HG02884 (cell line): ENCODE results near the gene CABLES2.
"Not testable (repeated sequence)": the region's sequence is repeated elsewhere in the genome, so short reads cannot be mapped to it uniquely, and the experiment has no call there.

ENCODE experiments used
- ATAC-seq: cut with Tn5 transposase; IDR thresholded peaks from one replicate; pipeline ENCODE4 v1.9.1; 2021; ENCODE audit warnings: mild to moderate bottlenecking, moderate library complexity; ENCODE audit not compliant: unreplicated experiment

The CABLES2 gene

DNA sequence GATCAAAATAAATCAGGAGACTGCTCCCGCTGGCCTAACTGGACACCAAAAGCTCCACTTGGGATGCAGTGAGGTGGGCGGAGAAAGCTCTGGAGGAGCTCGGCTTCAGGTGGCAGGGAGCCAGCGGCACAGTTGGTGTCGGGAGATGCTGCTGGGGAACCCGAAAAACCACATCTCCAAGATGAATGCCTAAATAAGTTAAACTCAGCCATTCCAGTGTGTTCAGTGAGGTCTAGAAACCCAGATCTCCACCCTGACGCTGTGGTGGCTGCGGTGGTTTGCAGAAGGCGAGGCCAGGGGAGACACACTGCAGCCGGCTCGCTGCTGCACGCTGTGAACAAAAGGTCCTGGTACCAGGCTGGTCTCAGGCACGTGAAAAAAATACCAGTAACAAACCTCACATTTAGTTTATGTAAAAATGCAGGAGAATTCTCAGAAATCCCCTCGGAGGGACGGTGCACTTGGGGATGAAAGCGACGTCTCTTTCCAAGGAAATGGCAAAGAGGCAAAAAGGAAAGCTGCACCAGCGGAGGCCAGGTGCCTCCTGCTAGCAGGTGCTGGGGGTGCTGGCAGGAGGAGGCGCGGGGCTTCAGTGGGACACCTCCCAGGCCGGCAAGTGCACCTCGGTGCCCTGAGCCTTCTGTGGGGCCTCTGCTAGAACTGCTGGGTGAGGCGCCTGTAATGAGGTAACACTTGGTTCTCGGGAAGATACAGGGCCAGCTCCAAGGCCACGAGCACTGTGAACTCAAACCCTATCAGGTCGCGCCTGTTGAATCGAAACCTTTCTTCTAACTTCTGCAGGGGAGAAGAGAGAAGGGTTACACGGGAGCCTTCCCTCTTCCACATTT is 16.5 kb downstream of the CABLES2 start:
- no peak for ATAC-seq

DNA sequence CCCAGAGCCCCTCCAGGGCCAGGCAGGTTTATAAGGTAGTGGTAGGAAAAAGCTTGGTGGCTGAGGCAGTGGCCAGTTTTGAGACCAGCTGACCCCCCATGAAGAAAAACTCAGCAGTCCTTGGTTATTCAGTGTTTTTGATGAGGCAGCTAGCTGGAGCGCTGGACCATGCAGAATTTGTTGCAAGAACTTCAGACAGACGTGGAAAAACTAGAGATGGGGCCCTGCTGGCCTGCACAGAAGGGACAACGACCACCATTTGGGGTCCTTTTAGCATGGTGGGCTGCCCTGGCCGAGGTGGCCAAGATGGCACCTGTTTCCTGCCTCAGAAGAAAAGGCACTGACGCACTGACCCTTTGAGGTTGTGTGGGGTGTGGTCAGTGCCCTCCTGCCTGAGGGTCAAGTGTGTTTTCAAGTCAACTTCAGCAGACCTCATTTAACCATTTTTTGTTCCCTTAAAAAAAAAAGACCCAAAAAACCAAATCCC is 17.4 kb downstream of the CABLES2 start:
- no peak for ATAC-seq

DNA sequence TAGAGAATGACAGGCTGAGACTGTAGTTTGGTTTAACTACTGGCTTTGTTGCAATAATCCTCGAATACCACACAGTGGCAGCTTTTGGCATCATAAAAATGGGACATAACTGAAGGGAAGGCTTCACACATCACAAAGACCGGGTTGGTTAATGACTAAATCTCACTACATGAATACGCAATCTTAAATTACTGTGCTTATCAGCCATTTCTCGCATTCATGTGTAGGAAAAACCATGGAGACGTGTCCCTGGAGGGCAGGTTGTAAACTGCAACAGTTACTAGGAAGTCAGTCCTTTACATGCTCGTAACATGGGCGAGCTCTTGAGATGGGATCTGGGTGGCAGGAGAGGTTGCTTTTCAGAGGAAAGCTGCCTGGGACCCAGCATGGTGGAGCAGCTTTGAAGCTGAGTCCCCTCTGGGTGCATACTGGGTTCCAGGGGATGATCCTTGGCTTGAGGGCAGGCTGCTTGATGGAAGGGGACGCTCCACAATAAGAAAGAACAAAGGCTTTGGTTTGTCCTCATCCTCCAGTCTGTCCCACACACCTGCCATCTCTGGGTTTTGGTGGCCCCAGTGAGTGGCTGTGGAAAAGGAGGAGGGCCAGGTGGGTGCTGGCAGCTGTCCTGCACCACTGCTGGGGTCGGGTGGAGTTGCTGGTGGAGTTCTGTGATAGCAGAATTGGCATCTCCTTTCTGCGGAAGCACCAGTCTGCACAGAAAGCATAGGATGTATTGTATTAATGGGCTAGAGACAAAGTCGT is 18.1 kb downstream of the CABLES2 start:
- ATAC-seq: no peak

GRCh38 chr20:62387933-62388635 is 19.0 kb downstream of the CABLES2 start:
- no peak for ATAC-seq

GRCh38 chr20:62387219-62387913 is 19.7 kb downstream of the CABLES2 start:
- no peak for ATAC-seq

GRCh38 chr20:62386383-62387218 is 20.5 kb downstream of the CABLES2 start, which contains the start of gene RPS21:
Gene RPS21, plus strand, starts transcription at chr20:62387103. Its CDS starts 236 bp downstream, at chr20:62387339.
- ATAC-seq: peak; percentile 84

- peak; percentile 68 for ATAC-seq
Measured at GRCh38 chr20:62382306-62383198, 24.5 kb downstream of the CABLES2 start.

- ATAC-seq: no peak
Measured at GRCh38 chr20:62381842-62382241, 25.2 kb downstream of the CABLES2 start.

DNA sequence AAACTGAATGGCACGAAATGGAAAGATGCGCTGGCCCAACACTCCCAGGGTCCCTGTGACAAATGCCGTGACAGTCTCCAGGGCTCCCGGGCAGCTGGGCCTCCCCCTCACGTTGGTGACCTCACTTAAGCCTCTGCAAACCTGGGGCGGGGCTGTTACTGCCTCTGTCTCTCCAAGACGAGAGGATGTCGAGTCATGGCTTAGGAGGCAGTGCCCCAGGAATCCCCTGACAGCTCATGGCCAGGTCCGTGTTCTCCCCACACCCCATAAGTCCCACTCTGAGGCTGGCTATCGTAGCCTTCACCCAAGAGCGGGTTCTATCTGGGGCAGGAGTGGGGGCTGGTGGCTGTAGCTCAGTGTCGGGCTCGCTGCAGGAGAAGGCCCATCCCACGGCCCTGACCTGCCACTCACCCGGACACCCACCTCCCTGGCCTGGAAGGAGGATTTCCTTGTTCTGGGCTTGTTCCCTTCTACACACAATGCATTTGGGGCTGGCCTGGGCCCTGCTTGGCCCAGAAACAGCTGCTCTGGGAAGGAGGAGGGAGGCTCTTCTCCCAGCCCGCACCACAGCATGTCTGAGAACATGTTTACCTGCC is 25.8 kb downstream of the CABLES2 start:
- no peak for ATAC-seq

DNA sequence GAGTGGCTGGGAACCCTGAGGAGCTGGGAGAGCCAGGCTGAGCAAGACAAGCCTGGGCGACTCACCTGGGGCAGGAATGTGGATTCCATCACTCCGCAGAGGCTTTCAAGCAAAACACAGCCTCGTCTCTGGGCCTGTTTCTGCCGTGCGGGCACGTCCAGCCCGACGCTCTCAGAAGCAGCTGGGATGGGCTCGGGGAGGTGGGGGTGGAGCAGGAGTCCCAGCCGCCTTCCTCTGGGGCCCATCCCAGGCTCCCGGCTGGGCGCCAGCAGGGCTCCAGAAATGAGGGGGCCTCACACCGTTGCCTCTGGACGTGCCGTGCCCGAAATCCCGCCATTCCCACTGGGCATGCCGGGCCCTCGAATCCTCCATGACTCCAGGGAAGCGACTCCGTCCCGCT is 28.9 kb downstream of the CABLES2 start:
- no peak for ATAC-seq

GRCh38 chr20:62377615-62378178 is 29.4 kb downstream of the CABLES2 start:
- ATAC-seq: no peak

GRCh38 chr20:62377064-62377461 is 30.0 kb downstream of the CABLES2 start:
- no peak for ATAC-seq

- no peak for ATAC-seq
Measured at GRCh38 chr20:62376112-62377063, 30.7 kb downstream of the CABLES2 start.

DNA sequence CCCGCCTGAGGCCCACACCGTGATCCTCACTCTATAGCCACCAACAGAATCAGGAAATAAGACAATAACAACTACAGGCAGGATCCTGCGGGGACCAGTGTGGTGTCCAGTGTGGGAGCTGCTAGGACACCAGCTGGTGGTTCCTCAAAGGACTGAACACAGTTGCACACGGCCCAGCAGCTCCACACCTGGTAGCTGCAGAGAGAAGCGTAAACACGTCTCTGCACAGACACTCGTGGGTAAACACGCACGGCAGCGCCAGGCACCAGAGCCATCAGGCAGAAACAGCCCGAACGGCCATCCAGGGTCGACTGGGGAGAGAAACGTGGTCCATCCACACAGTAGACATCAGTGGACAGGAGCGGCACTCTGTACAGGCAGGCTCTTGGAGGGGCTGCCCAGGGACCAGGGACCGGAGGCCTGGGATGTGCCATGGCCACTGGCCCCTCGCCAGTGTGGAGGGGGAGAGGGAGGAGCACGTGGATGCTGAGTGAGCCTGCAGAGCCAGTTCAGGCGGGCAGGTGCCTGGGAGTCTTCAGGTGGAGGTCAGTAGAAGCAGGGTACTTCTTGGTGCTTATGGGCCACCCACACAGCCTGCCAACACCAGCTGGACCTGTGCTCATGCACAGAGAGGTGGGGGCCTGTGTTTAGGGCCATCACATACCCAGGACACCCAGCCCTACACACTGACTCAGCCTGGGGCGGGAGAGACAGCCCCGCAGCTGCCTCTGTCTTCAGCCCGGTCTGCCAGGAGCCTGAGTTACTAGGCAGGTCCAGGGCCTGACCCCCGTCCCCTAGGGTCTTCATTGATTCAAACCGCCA is 32.5 kb downstream of the CABLES2 start:
- ATAC-seq: no peak

GRCh38 chr20:62373631-62374179 is 33.4 kb downstream of the CABLES2 start:
- ATAC-seq: not testable (repeated sequence)
